ENCODE data around the gene FADS3. TPM values are rescaled to one million over a fixed set of nuclear protein-coding genes. Genes with fewer than 3 reads are reported as not detected.

The FADS3 gene
- total RNA-seq, 2 donors from 2014 or later, result 18.5 to 74.9 TPM

DNA sequence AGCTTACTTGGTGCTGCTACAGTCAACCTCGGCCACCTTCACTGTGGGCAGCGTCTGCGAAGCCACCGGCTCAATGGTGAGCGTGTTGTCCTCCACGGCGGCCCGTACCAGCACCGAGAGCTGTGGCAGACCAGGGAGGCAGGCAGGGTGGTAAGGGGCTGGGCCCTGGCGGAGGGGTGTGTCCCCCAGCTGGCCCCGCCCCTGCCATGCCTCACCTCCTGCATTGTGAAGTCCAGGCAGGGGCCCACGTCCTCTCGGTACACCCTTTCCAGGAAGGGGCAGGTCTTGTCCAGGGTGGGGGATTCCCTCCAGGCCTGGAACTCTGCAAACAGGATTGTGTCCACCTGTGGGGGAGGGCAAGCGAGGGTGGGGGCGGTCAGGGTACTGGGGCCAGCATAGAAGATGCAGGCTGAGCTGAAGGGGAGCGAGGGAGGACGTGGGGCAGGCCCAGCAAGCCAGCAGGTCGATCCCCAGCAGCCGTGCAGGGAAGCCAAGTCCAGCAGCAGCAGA lies 13.2 kb upstream of the FADS3 start:
- no peaks in the 10 kb centered on the region for H3K4me1 ChIP-seq (replicated peaks)
- H3K27ac ChIP-seq, result no peak overlapping the region
- WGBS, result 43% methylated on average over 18 of the region's 19 CpGs
- DNase-seq (ENCODE audit: low spot score), result peak; percentile 35
- H3K9me3 ChIP-seq, result no peaks in the 10 kb centered on the region
- intact Hi-C loops (cut with DNase I), result no loop called here
- H3K36me3 ChIP-seq, result no peaks in the 10 kb centered on the region
- no peak overlapping the region for H3K4me3 ChIP-seq
- no peak for TF ChIP-seq POLR2A (IDR thresholded peaks at IDR 0.05)
- TF ChIP-seq, protein P1, sequence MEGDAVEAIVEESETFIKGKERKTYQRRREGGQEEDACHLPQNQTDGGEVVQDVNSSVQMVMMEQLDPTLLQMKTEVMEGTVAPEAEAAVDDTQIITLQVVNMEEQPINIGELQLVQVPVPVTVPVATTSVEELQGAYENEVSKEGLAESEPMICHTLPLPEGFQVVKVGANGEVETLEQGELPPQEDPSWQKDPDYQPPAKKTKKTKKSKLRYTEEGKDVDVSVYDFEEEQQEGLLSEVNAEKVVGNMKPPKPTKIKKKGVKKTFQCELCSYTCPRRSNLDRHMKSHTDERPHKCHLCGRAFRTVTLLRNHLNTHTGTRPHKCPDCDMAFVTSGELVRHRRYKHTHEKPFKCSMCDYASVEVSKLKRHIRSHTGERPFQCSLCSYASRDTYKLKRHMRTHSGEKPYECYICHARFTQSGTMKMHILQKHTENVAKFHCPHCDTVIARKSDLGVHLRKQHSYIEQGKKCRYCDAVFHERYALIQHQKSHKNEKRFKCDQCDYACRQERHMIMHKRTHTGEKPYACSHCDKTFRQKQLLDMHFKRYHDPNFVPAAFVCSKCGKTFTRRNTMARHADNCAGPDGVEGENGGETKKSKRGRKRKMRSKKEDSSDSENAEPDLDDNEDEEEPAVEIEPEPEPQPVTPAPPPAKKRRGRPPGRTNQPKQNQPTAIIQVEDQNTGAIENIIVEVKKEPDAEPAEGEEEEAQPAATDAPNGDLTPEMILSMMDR (IDR thresholded peaks at IDR 0.05), result no peak
- H3K27me3 ChIP-seq (replicated peaks; ENCODE audit: insufficient read depth), result no peaks in the 10 kb centered on the region

GRCh38 chr11:61903845-61904244 lies 12.5 kb upstream of the FADS3 start:
- WGBS, result 95% methylated on average over 3 of the region's 3 CpGs
- TF ChIP-seq, protein P1 (IDR thresholded peaks at IDR 0.05), result no peak
- no peak for TF ChIP-seq POLR2A (IDR thresholded peaks at IDR 0.05)
- TF ChIP-seq POLR2AphosphoS5 (IDR thresholded peaks at IDR 0.05), result no peak
- Histone ChIP-seq H3K27ac (no peak overlapping the region), H3K9me3 (no peaks in the 10 kb centered on the region), H3K4me3 (no peak overlapping the region), H3K27me3 (replicated peaks; ENCODE audit: insufficient read depth) (no peaks in the 10 kb centered on the region), H3K4me1 (replicated peaks) (no peaks in the 10 kb centered on the region), H3K36me3 (no peaks in the 10 kb centered on the region)
- DNase-seq (ENCODE audit: low spot score), result no peak
- intact Hi-C loops (cut with DNase I), result no loop called here

DNA sequence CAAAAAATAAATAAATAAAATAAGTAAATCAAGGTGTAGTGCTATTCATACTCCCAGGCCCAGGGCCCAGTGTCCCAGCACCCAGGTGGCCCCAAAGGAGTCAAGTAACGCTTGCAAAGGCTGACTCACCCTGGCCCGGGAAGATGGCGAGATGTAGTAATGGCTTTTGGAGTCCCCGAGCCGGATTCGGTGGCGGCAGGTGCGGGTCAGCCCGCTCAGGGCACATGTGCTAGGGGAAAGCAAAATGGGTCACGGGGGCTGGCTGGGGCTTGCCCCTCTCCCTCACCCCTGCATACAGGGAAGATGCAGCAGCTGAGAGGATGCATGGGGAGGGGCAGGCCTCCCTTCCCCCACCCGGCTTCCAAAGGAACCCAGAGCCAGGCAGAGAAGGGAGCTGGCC lies 11.0 kb upstream of the FADS3 start:
- H3K9me3 ChIP-seq, result no peaks in the 10 kb centered on the region
- intact Hi-C loops (cut with DNase I), result no loop called here
- no peak overlapping the region for H3K27ac ChIP-seq

GRCh38 chr11:61901397-61901796 lies 10.1 kb upstream of the FADS3 start:
- TF ChIP-seq POLR2A (IDR thresholded peaks at IDR 0.05) (no peak), POLR2AphosphoS5 (IDR thresholded peaks at IDR 0.05) (no peak)
- TF ChIP-seq, protein P1 (IDR thresholded peaks at IDR 0.05), result no peak
- intact Hi-C loops (cut with DNase I), result no loop called here
- DNase-seq (ENCODE audit: low spot score), result no peak
- WGBS, result 90% methylated on average over 10 of the region's 10 CpGs
- Histone ChIP-seq H3K4me1 (replicated peaks) (no peaks in the 10 kb centered on the region), H3K27me3 (replicated peaks; ENCODE audit: insufficient read depth) (no peaks in the 10 kb centered on the region), H3K9me3 (no peaks in the 10 kb centered on the region), H3K36me3 (no peaks in the 10 kb centered on the region), H3K27ac (no peak overlapping the region), H3K4me3 (no peak overlapping the region)

More for the DNA sequence above, 11.0 kb upstream of the FADS3 start:
- H3K27me3 ChIP-seq (replicated peaks; ENCODE audit: insufficient read depth), result no peaks in the 10 kb centered on the region
- WGBS, result 89% methylated on average over 11 of the region's 11 CpGs
- H3K4me3 ChIP-seq, result no peak overlapping the region
- H3K36me3 ChIP-seq, result no peaks in the 10 kb centered on the region
- TF ChIP-seq, protein P1 (IDR thresholded peaks at IDR 0.05), result no peak
- TF ChIP-seq POLR2AphosphoS5 (IDR thresholded peaks at IDR 0.05), result no peak
- H3K4me1 ChIP-seq (replicated peaks), result no peaks in the 10 kb centered on the region
- no peak for DNase-seq (ENCODE audit: low spot score)

DNA sequence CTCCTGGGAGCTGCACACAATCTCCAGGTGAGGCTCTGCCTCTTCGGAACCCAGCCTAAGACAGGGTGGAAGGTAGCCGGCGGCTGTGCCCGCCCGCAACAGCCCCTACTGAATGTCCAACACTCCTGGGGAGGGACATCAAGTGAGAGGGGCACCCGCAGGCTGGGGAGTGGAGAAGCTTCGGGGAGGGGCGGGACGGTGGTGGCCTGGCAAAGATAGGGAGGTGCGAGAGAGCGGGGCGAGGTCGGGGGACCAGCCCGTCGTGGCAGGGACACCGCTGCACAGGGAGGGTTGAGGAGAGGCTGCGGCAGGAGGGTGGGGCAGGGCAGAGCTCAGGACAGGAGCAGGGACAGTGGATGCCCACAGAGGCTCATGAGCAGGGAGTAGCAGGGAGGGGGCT lies 8.9 kb upstream of the FADS3 start:
- intact Hi-C loops (cut with DNase I), result no loop called here
- no peaks in the 10 kb centered on the region for H3K4me1 ChIP-seq (replicated peaks)
- no peaks in the 10 kb centered on the region for H3K36me3 ChIP-seq
- 91% methylated on average over 17 of the region's 17 CpGs for WGBS
- H3K27me3 ChIP-seq (replicated peaks; ENCODE audit: insufficient read depth), result no peaks in the 10 kb centered on the region
- no peak overlapping the region for H3K27ac ChIP-seq
- no peak overlapping the region for H3K4me3 ChIP-seq
- TF ChIP-seq, protein P1 (IDR thresholded peaks at IDR 0.05), result no peak
- no peak for TF ChIP-seq POLR2AphosphoS5 (IDR thresholded peaks at IDR 0.05)
- TF ChIP-seq POLR2A (IDR thresholded peaks at IDR 0.05), result no peak
- H3K9me3 ChIP-seq, result no peaks in the 10 kb centered on the region
- no peak for DNase-seq (ENCODE audit: low spot score)

Measured in prostate gland (tissue), 2 donors.